ENCODE results near the gene DNAJC5.

GRCh38 chr20:63911176-63911575 is 16.2 kb downstream of the DNAJC5 start:
- TF ChIP-seq CTCF (IDR thresholded peaks at IDR 0.05; ENCODE audit: extremely low read depth in 1 of 2, insufficient read depth in 1 of 2, low read depth in 1 of 2, low read length in 2 of 2), result no peak
- no peak for TF ChIP-seq POLR2AphosphoS5 (IDR thresholded peaks at IDR 0.05; ENCODE audit: insufficient read depth, low read depth, low read length)
- TF ChIP-seq JUN (IDR thresholded peaks at IDR 0.05; ENCODE audit: borderline replicate concordance, insufficient read depth, insufficient read length, low read depth), result no peak
